ENCODE measurements around the gene ST8SIA6. TPM values are rescaled to one million over a fixed set of nuclear protein-coding genes. Genes with fewer than 3 reads are reported as not detected.

Gene ST8SIA6
- total and polyA plus RNA-seq, 9 of the 15 experiments (the other 6 are each of a cell fraction or from before 2014, with no cell fraction given), result 0.69 to 6.7 (median 5.0) TPM

- no peak for TF ChIP-seq NR4A1 (CRISPR knock-in tag; IDR thresholded peaks at IDR 0.05)
- TF ChIP-seq NR4A1 (tag; IDR thresholded peaks at IDR 0.05), result no peak
- no peak for TF ChIP-seq ZNF696 (CRISPR knock-in tag; conservative IDR thresholded peaks at IDR 0.05)
- no peak for TF ChIP-seq PML (IDR thresholded peaks at IDR 0.05; ENCODE audit: low read length)
- TF ChIP-seq SMAD3 (CRISPR knock-in tag; conservative IDR thresholded peaks at IDR 0.05), result no peak
- 0 out of 2 replicates have a peak, but pooled peaks have one; percentile 34 for TF ChIP-seq ARID3A (IDR thresholded peaks at IDR 0.05; ENCODE audit: borderline replicate concordance, low read depth, low read length)
- 0 out of 2 replicates have a peak, but pooled peaks have one; percentile 41 for TF ChIP-seq ZSCAN29 (IDR thresholded peaks at IDR 0.05)
- no peak for TF ChIP-seq RB1 (IDR thresholded peaks at IDR 0.05; ENCODE audit: low read depth)
- TF ChIP-seq MEIS2 (IDR thresholded peaks at IDR 0.05; ENCODE audit: partially characterized antibody), result peak; percentile 80
- TF ChIP-seq CBFA2T2 (conservative IDR thresholded peaks at IDR 0.05), result no peak
- no peak for TF ChIP-seq SRSF3 (IDR thresholded peaks at IDR 0.05; ENCODE audit: insufficient read depth, low read length)
- TF ChIP-seq MTF1 (CRISPR knock-in tag; IDR thresholded peaks at IDR 0.05; ENCODE audit: borderline replicate concordance), result no peak
- TF ChIP-seq EHMT2 (IDR thresholded peaks at IDR 0.05), result peak; percentile 9; the same call in 1 of the 2 replicates
- TF ChIP-seq KDM1A (IDR thresholded peaks at IDR 0.05), result 0 out of 4 replicates have a peak, but pooled peaks of 1 of the 2 experiments have one; percentile 22
- 0 out of 2 replicates have a peak, but pooled peaks have one; percentile 7 for TF ChIP-seq JUND (IDR thresholded peaks at IDR 0.05; ENCODE audit: borderline replicate concordance, low read depth, low read length)
- TF ChIP-seq JUND (tag; IDR thresholded peaks at IDR 0.05; ENCODE audit: borderline replicate concordance, low read depth, low read length), result no peak
- TF ChIP-seq NR2C1 (IDR thresholded peaks at IDR 0.05), result no peak
- TF ChIP-seq NR2C1 (tag; IDR thresholded peaks at IDR 0.05), result 0 out of 2 replicates have a peak, but pooled peaks have one; percentile 13
- no peak for TF ChIP-seq ZNF695 (CRISPR knock-in tag; IDR thresholded peaks at IDR 0.05)
- TF ChIP-seq ZNF174 (CRISPR knock-in tag; IDR thresholded peaks at IDR 0.05), result no peak
- no peak for TF ChIP-seq KHSRP (IDR thresholded peaks at IDR 0.05)
- no peak for TF ChIP-seq CREBBP (IDR thresholded peaks at IDR 0.05; ENCODE audit: low read depth, low read length)
- TF ChIP-seq JUNB (CRISPR knock-in tag; conservative IDR thresholded peaks at IDR 0.05), result no peak
- peak; percentile 35; the same call in 1 of the 2 replicates for TF ChIP-seq CEBPB (tag; IDR thresholded peaks at IDR 0.05)
Measured at GRCh38 chr10:17416442-17417211, 37.8 kb downstream of the ST8SIA6 start (continued).

Data from K562 (cell line).